K562 (cell line): Measurements from ENCODE around the gene SLC34A2. TPM values are rescaled to one million over a fixed set of nuclear protein-coding genes. Genes with fewer than 3 reads are reported as not detected.

Source experiments
- ATAC-seq: fragments of 200-7000 bp; cut with Tn5 transposase; 3 replicates; pipeline ENCODE4 v1.9.1; 2020; ENCODE audit warnings: moderate library complexity
- BruUV-seq: library from RNA; stranded (reverse); fragments of 400-500 nt; replicated peaks from 2 replicates; lab custom pipeline; 2021; lab: Mats Ljungman, UMichigan
- CTCF ChIA-PET: fragments of 300-600 bp; formaldehyde crosslinking; extraction: SDS; loops from one replicate; lab custom pipeline; 2021; ENCODE audit warnings: low intra/inter-chr PET ratio; lab: Yijun Ruan, JAX
- POLR2A ChIA-PET: fragments of 300-600, 350-650 bp; sonication (Branson Sonifier 250); formaldehyde crosslinking; extraction: SDS; loops from one replicate; lab custom pipeline; 2021; ENCODE audit warnings: antibody characterized with exemption, inconsistent platforms; lab: Yijun Ruan, JAX
- DNase-seq, 4 experiments: peaks; one replicate each; pipeline versions ENCODE4 v3.0.0 to v3.0.0-alpha.2; 2011 to 2018; ENCODE audit warnings: low spot score in 3 of 4, mixed read lengths in 3 of 4; ENCODE audit errors: extremely low read depth in 1 of 4
- FAIRE-seq: peaks from 2 replicates; lab custom pipeline; 2011; peaks lifted over from hg19 to GRCh38; lab: Jason Lieb, UNC
- H2AFZ ChIP-seq: 2 replicates; pipeline ENCODE4 v1.6.0; 2011; ENCODE audit warnings: low read depth, low read length, control low read depth, inconsistent platforms
- H3K27ac ChIP-seq: fragments of 200-600 bp; 3 replicates; pipeline ENCODE4 v1.8.0; 2011; ENCODE audit warnings: low read depth, mild to moderate bottlenecking, control low read depth, inconsistent platforms, low read length, moderate library complexity, mixed read lengths; ENCODE audit errors: extremely low read depth
- H3K27me3 ChIP-seq, 2 experiments: fragments of 300-600 bp in 1 of 2; 2 replicates in 1 of 2; 3 replicates in 1 of 2; pipeline versions ENCODE4 v1.6.0 to v1.8.0; 2011; ENCODE audit warnings: inconsistent platforms in 2 of 2, low read length in 2 of 2, mild to moderate bottlenecking in 1 of 2, mixed read lengths in 1 of 2, moderate library complexity in 1 of 2; ENCODE audit not compliant: control insufficient read depth in 2 of 2, insufficient read depth in 2 of 2
- H3K36me3 ChIP-seq: fragments of 300-600 bp; 3 replicates; pipeline ENCODE4 v1.8.0; 2011; ENCODE audit warnings: mild to moderate bottlenecking, low read length, inconsistent platforms; ENCODE audit not compliant: control insufficient read depth, insufficient read depth
- H3K4me1 ChIP-seq, 2 experiments: fragments of 200-600 bp in 1 of 2; replicated peaks in 1 of 2; 2 replicates in 1 of 2; 3 replicates in 1 of 2; pipeline versions ENCODE4 v1.5.1 to v1.8.0; 2011; ENCODE audit warnings: inconsistent platforms in 2 of 2, low read length in 2 of 2, mild to moderate bottlenecking in 1 of 2, mixed read lengths in 1 of 2, moderate library complexity in 1 of 2; ENCODE audit not compliant: control insufficient read depth in 2 of 2, insufficient read depth in 2 of 2
- H3K4me2 ChIP-seq: 2 replicates; pipeline ENCODE4 v1.6.1; 2011; ENCODE audit warnings: low read length, control low read depth, inconsistent platforms, mixed read lengths; ENCODE audit not compliant: insufficient read depth
- H3K4me3 ChIP-seq: fragments of 200-600 bp; sonication (generic), shearing (Covaris generic); 2 replicates; pipeline ENCODE4 v1.5.1; 2016; ENCODE audit warnings: control low read depth, inconsistent platforms
- H3K79me2 ChIP-seq: fragments of 200-600 bp; 3 replicates; pipeline ENCODE4 v1.8.0; 2011; ENCODE audit warnings: low read length, inconsistent platforms; ENCODE audit not compliant: control insufficient read depth, insufficient read depth
- H3K9ac ChIP-seq, 2 experiments: 2 replicates each; pipeline versions ENCODE4 v1.6.0 to v1.6.1; 2011; ENCODE audit warnings: low read depth in 2 of 2, low read length in 2 of 2, control low read depth in 1 of 2, inconsistent platforms in 1 of 2, mild to moderate bottlenecking in 1 of 2, mixed read lengths in 1 of 2; ENCODE audit not compliant: insufficient read depth in 1 of 2
- H3K9me1 ChIP-seq: one replicate; pipeline ENCODE4 v1.6.0; 2011; ENCODE audit warnings: inconsistent platforms, mild to moderate bottlenecking, low read length, moderate library complexity; ENCODE audit not compliant: control insufficient read depth, insufficient read depth
- H3K9me3 ChIP-seq: replicated peaks from 2 replicates; pipeline ENCODE4 v1.5.1; 2011; ENCODE audit warnings: low read depth, low read length, inconsistent platforms; ENCODE audit not compliant: control insufficient read depth, insufficient read depth
- H4K20me1 ChIP-seq: replicated peaks from 2 replicates; pipeline ENCODE4 v1.6.1; 2011; ENCODE audit warnings: low read length, inconsistent platforms, mixed read lengths; ENCODE audit not compliant: control insufficient read depth, insufficient read depth
- ARHGAP35 ChIP-seq: fragments of 450-650 bp; IDR thresholded peaks from 2 replicates; pipeline ENCODE4 v1.6.1; 2018; ENCODE audit not compliant: partially characterized antibody
- DNMT1 ChIP-seq: fragments of 450-650 bp; IDR thresholded peaks from 2 replicates; pipeline ENCODE4 v1.6.1; 2016; ENCODE audit warnings: antibody characterized with exemption, mild to moderate bottlenecking
- HMG20B ChIP-seq: fragments of 250-450 bp; sonication (Bioruptor Pico); IDR thresholded peaks from 2 replicates; pipeline ENCODE4 v1.5.0; 2021; ENCODE audit warnings: mild to moderate bottlenecking
- OTX1 ChIP-seq: fragments of 450-650 bp; formaldehyde crosslinking; IDR thresholded peaks from 2 replicates; pipeline ENCODE4 v1.4.0; 2022; ENCODE audit warnings: mild to moderate bottlenecking
- RBM25 ChIP-seq: fragments of 200-400 bp; formaldehyde crosslinking; IDR thresholded peaks from 2 replicates; pipeline ENCODE4 v1.6.1; 2018; ENCODE audit warnings: low read length, low read depth, moderate library complexity; ENCODE audit not compliant: severe bottlenecking
- WGBS: fragments of 100-300 bp; shearing (Covaris generic); methylation state at CpG from one replicate; pipeline ENCODE4 v1.1.6; 2016; ENCODE audit warnings: low coverage, mixed read lengths; ENCODE audit not compliant: insufficient coverage; ENCODE audit errors: missing lambda C conversion rate; 5-methylcytosine and 5-hydroxymethylcytosine counted together
- in situ Hi-C: fragments of 300-500 bp; cut with MboI; formaldehyde crosslinking; loops from 4 replicates; pipeline ENCODE4 v1.15.0; 2018; ENCODE audit warnings: inconsistent platforms, mixed read lengths
- intact Hi-C: fragments of 100-400 bp; cut with micrococcal nuclease; formaldehyde crosslinking; loops from 2 replicates; pipeline ENCODE4 v1.14.2; 2022
- polyA plus RNA-seq, 8 experiments: library from polyadenylated mRNA; depleted of rRNA in 4 of 8; stranded (reverse) in 5 of 8; unstranded in 3 of 8; fragments of >200 nt; fragmentation: Nextera tagmentation in 2 of 8; fragmentation: Illumina TruSeq in 1 of 8; extraction: Ambion mirVana in 2 of 8; extraction: Trizol in 1 of 8; gene quantifications; 2 replicates each; pipeline versions ENCODE4 v1.2.1 to v1.2.3, GENCODE V29; 2011 to 2014; ENCODE audit warnings: inconsistent platforms in 1 of 8, missing spikeins in 1 of 8
- total RNA-seq, 7 experiments: library from RNA; depleted of rRNA in 6 of 7; stranded (reverse); fragments of >200 nt in 6 of 7; fragmentation: Illumina TruSeq in 2 of 7; extraction: Trizol in 2 of 7; gene quantifications; 2 replicates each; pipeline versions ENCODE4 v1.2.1 to v1.2.3, GENCODE V29; 2011 to 2021; ENCODE audit warnings: low replicate concordance in 1 of 7
- TF ChIP-seq, protein P1 (sequence below): fragments of 250-450 bp; sonication (Bioruptor Pico); IDR thresholded peaks from 2 replicates; pipeline ENCODE4 v1.8.0; 2021; ENCODE audit warnings: moderate library complexity, mild to moderate bottlenecking, inconsistent platforms

SLC34A2 gene
- total and polyA plus RNA-seq, 9 of the 15 experiments (the other 6 are each of a cell fraction or from before 2014, with no cell fraction given) = 1.5 TPM; not detected in 8

DNA sequence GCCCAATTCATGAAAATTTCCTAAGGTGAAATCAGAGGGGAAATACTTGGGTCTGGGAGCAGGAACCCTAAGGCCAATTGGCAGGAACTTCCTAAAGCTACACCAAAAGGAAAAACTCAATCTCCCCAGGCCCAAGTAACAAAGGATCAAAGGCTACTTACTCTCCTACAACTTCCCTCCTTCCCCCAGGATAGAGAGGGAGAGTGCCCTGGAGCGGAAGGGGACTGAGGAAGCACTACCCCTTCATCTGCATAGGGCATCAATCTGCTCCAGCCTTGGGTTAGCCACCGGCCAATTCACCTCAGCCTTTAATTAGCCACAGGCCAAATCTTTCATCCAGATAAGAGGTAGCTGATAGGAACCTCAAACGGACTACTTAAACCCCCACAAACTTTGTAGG is 55.0 kb downstream of the SLC34A2 start:
- H3K9ac ChIP-seq = no peak overlapping the region
- H3K79me2 ChIP-seq = no peaks in the 10 kb centered on the region
- DNase-seq (no peak), ATAC-seq (no peak), FAIRE-seq (no peak)
- TF ChIP-seq OTX1 (no peak), DNMT1 (no peak), RBM25 (no peak)
- TF ChIP-seq, protein P1, sequence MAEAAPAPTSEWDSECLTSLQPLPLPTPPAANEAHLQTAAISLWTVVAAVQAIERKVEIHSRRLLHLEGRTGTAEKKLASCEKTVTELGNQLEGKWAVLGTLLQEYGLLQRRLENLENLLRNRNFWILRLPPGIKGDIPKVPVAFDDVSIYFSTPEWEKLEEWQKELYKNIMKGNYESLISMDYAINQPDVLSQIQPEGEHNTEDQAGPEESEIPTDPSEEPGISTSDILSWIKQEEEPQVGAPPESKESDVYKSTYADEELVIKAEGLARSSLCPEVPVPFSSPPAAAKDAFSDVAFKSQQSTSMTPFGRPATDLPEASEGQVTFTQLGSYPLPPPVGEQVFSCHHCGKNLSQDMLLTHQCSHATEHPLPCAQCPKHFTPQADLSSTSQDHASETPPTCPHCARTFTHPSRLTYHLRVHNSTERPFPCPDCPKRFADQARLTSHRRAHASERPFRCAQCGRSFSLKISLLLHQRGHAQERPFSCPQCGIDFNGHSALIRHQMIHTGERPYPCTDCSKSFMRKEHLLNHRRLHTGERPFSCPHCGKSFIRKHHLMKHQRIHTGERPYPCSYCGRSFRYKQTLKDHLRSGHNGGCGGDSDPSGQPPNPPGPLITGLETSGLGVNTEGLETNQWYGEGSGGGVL (CRISPR knock-in tag) = no peak
- in situ Hi-C loops = no loop called here
- H2AFZ ChIP-seq = no peak overlapping the region
- H3K9me1 ChIP-seq = no peaks in the 10 kb centered on the region
- intact Hi-C loops = no loop called here
- H3K4me2 ChIP-seq = no peak overlapping the region
- 0 out of 2 replicates have a peak, but pooled peaks cover under 1% of the 10 kb centered on the region for H4K20me1 ChIP-seq
- peaks cover 9 to 21% of the 10 kb centered on the region in 2 experiments; a peak in 3 of 5 replicates for H3K27me3 ChIP-seq
- ChIA-PET POLR2A (interaction anchor here (0.6 kb wide), 1 partner anchor 13 kb away, joined by 3 read pairs; no protein-coding TSS in a partner anchor), CTCF (no interaction called here)
- WGBS = 3% methylated on average over 3 of the region's 3 CpGs
- H3K9me3 ChIP-seq = no peaks in the 10 kb centered on the region
- BruUV-seq = no TSS peak
- H3K27ac ChIP-seq = no peak overlapping the region
- no peak overlapping the region for H3K4me3 ChIP-seq
- no peaks in the 10 kb centered on the region for H3K36me3 ChIP-seq
- no peaks in the 10 kb centered on the region for H3K4me1 ChIP-seq

DNA sequence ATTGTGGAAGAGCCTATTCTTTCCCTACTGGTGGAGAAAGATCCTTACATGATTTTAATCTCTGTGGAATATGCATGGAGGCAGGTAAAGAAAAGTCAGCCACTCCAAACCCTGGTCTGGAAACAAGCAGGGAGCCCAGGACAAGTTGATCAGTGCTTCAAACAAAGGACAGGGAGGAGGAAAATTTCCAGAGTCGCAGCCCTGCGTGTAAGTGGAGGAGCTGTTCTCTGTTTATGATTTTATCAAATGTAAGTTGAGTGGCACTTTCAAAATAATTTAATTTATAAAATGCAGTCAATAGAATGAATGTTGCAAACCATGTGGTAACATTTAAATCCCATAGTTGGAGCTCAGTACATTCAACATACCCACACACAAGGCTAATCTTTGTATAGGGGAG is 57.0 kb downstream of the SLC34A2 start:
- DNase-seq (no peak), FAIRE-seq (no peak), ATAC-seq (no peak)
- Histone ChIP-seq H3K9me3 (no peaks in the 10 kb centered on the region), H3K4me2 (no peak overlapping the region), H3K27me3 (peaks cover 9 to 19% of the 10 kb centered on the region in 2 experiments; a peak in 3 of 5 replicates), H3K79me2 (no peaks in the 10 kb centered on the region), H3K36me3 (no peaks in the 10 kb centered on the region), H3K4me3 (no peak overlapping the region), H3K9ac (no peak overlapping the region), H3K27ac (no peak overlapping the region), H3K9me1 (no peaks in the 10 kb centered on the region), H3K4me1 (no peaks in the 10 kb centered on the region), H4K20me1 (no peaks in the 10 kb centered on the region), H2AFZ (no peak overlapping the region)
- in situ Hi-C loops (no loop called here), intact Hi-C loops (no loop called here)
- CTCF ChIA-PET = no interaction called here
- no TSS peak for BruUV-seq
- WGBS = 0% methylated on average over 2 of the region's 2 CpGs
- POLR2A ChIA-PET = no interaction called here
- TF ChIP-seq HMG20B (no peak), ARHGAP35 (no peak)
- TF ChIP-seq, all 486 proteins: peak for 0
